RWPE1 (cell line): ENCODE results near the gene DVL1.
"Not testable (repeated sequence)": the region's sequence is repeated elsewhere in the genome, so short reads cannot be mapped to it uniquely, and the experiment has no call there.

Experiments
- CTCF ChIA-PET: fragments of 350-600 bp; sonication (Branson Sonifier 250); formaldehyde crosslinking; extraction: SDS; loops from one replicate; lab custom pipeline; 2021; lab: Yijun Ruan, JAX
- POLR2A ChIA-PET: fragments of 400-600 bp; formaldehyde crosslinking; extraction: SDS; loops from one replicate; lab custom pipeline; 2020; ENCODE audit warnings: antibody characterized with exemption; ENCODE audit not compliant: low non-redundant PET; lab: Yijun Ruan, JAX
- DNase-seq: peaks from one replicate; pipeline ENCODE4 v3.0.0; 2012; ENCODE audit warnings: low spot score
- H3K27ac ChIP-seq: fragments of 450-650 bp; 2 replicates; pipeline ENCODE4 v1.5.1; 2017
- CTCF ChIP-seq: fragments of 450-650 bp; conservative IDR thresholded peaks from 2 replicates; pipeline ENCODE4 v1.5.1; 2017; ENCODE audit warnings: low read depth, mild to moderate bottlenecking

Gene DVL1

GRCh38 chr1:1318777-1319645 is 30.2 kb downstream of the DVL1 start:
- ChIA-PET CTCF (interaction anchor here (1.0 to 1.5 kb wide), 2 partner anchors 53 to 186 kb away, joined by 3 to 4 read pairs; no protein-coding TSS in a partner anchor), POLR2A (interaction anchor here (0.8 kb wide), 1 partner anchor 14 kb away, joined by 4 read pairs; no protein-coding TSS in a partner anchor)
- no peak for TF ChIP-seq CTCF
- peak overlapping the region; percentile 100 for H3K27ac ChIP-seq
- no peak for DNase-seq

GRCh38 chr1:1318131-1318652 is 31.0 kb downstream of the DVL1 start:
- DNase-seq = no peak
- TF ChIP-seq CTCF = no peak
- ChIA-PET CTCF (interaction anchor here (1.0 to 1.5 kb wide), 2 partner anchors 54 to 187 kb away, joined by 3 to 4 read pairs; no protein-coding TSS in a partner anchor), POLR2A (interaction anchor here (0.8 kb wide), 1 partner anchor 13 kb away, joined by 4 read pairs; no protein-coding TSS in a partner anchor)
- H3K27ac ChIP-seq = peak overlapping the region; percentile 100

GRCh38 chr1:1317420-1317819 is 31.8 kb downstream of the DVL1 start:
- no peak for TF ChIP-seq CTCF
- H3K27ac ChIP-seq = peak overlapping the region; percentile 100
- ChIA-PET CTCF (interaction anchor here (1.5 kb wide), 1 partner anchor 188 kb away, joined by 4 read pairs; no protein-coding TSS in a partner anchor), POLR2A (no interaction called here)
- DNase-seq = no peak

GRCh38 chr1:1316199-1316598 is 33.0 kb downstream of the DVL1 start:
- CTCF ChIA-PET, POLR2A ChIA-PET, DNase-seq: not testable (repeated sequence)
- peak overlapping the region; percentile 100 for H3K27ac ChIP-seq

- ChIA-PET CTCF (interaction anchor here (0.7 to 1.1 kb wide), 2 partner anchors 29 to 40 kb away, joined by 3 to 4 read pairs; no protein-coding TSS in a partner anchor), POLR2A (no interaction called here)
- H3K27ac ChIP-seq = peak overlapping the region; percentile 100
- no peak for TF ChIP-seq CTCF
- DNase-seq = no peak
Measured at GRCh38 chr1:1315435-1315954, 33.7 kb downstream of the DVL1 start.

- CTCF ChIA-PET = interaction anchor here (0.7 to 1.1 kb wide), 2 partner anchors 30 to 39 kb away, joined by 3 to 4 read pairs; no protein-coding TSS in a partner anchor
- H3K27ac ChIP-seq = peak overlapping the region; percentile 100
- no peak for DNase-seq
- no peak for TF ChIP-seq CTCF
- POLR2A ChIA-PET = no interaction called here
Measured at GRCh38 chr1:1314678-1315335, 34.4 kb downstream of the DVL1 start.
